ENCODE results near the gene EMCN.

DNA sequence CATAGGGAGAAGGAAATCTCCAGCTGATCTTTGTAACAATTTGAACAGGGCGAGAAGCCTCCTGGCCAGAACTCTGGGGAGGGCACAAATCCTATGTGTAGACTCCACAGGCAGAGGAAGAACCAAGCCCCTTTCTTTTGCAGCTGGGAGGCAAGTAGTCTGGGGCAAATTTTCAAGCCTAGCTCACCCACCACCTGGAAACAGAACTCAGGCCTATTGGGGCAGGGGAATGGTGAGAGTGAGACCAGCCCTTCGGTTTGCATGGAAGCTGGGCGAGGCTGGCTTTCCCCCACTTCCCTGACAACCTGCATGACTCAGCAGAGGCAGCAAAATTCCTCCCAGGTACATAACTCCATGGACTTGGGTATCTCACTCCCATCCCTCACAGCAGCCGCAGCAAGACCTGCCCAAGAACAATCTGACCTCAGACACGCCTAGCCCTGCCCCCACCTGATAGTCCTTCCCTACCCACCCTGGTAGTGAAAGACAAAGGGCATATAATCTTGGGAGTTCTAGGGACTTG, 138.2 kb downstream of the EMCN start:
- TF ChIP-seq, protein P1, sequence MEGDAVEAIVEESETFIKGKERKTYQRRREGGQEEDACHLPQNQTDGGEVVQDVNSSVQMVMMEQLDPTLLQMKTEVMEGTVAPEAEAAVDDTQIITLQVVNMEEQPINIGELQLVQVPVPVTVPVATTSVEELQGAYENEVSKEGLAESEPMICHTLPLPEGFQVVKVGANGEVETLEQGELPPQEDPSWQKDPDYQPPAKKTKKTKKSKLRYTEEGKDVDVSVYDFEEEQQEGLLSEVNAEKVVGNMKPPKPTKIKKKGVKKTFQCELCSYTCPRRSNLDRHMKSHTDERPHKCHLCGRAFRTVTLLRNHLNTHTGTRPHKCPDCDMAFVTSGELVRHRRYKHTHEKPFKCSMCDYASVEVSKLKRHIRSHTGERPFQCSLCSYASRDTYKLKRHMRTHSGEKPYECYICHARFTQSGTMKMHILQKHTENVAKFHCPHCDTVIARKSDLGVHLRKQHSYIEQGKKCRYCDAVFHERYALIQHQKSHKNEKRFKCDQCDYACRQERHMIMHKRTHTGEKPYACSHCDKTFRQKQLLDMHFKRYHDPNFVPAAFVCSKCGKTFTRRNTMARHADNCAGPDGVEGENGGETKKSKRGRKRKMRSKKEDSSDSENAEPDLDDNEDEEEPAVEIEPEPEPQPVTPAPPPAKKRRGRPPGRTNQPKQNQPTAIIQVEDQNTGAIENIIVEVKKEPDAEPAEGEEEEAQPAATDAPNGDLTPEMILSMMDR (IDR thresholded peaks at IDR 0.05; ENCODE audit: control extremely low read depth in 1 of 3, insufficient read depth in 1 of 3, low read depth in 1 of 3, low read length in 3 of 3), result no peak
- TF ChIP-seq RAD21 (IDR thresholded peaks at IDR 0.05 in 1 of 2, conservative IDR thresholded peaks at IDR 0.05 in 1 of 2; ENCODE audit: low read depth in 2 of 2, low read length in 2 of 2) (no peak), POLR2A (IDR thresholded peaks at IDR 0.05; ENCODE audit: control extremely low read depth in 1 of 2, low read depth in 2 of 2, low read length in 2 of 2) (no peak)
- TF ChIP-seq, protein P2, sequence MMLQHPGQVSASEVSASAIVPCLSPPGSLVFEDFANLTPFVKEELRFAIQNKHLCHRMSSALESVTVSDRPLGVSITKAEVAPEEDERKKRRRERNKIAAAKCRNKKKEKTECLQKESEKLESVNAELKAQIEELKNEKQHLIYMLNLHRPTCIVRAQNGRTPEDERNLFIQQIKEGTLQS (IDR thresholded peaks at IDR 0.05; ENCODE audit: insufficient read depth, low read depth, low read length), result no peak
- TF ChIP-seq, protein P3, sequence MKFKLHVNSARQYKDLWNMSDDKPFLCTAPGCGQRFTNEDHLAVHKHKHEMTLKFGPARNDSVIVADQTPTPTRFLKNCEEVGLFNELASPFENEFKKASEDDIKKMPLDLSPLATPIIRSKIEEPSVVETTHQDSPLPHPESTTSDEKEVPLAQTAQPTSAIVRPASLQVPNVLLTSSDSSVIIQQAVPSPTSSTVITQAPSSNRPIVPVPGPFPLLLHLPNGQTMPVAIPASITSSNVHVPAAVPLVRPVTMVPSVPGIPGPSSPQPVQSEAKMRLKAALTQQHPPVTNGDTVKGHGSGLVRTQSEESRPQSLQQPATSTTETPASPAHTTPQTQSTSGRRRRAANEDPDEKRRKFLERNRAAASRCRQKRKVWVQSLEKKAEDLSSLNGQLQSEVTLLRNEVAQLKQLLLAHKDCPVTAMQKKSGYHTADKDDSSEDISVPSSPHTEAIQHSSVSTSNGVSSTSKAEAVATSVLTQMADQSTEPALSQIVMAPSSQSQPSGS (IDR thresholded peaks at IDR 0.05; ENCODE audit: low read length), result no peak
